ENCODE results near the gene PANX2. TPM values are rescaled to one million over a fixed set of nuclear protein-coding genes. Genes with fewer than 3 reads are reported as not detected.

Gene PANX2
- total and polyA plus RNA-seq, 2 experiments from 2014 or later: 2.8 to 5.1 TPM

GRCh38 chr22:50190182-50190940 is 19.8 kb downstream of the PANX2 start:
- H3K27me3 Mint-ChIP-seq (ENCODE audit: insufficient read depth, low read depth, poor library complexity): peaks cover 15% of the 10 kb centered on the region
- peak overlapping the region; percentile 73 for H3K4me2 ChIP-seq
- H3K79me2 ChIP-seq (replicated peaks; ENCODE audit: insufficient read depth): peaks cover 44% of the 10 kb centered on the region
- ATAC-seq: peak; percentile 72
- no peak overlapping the region for H2AFZ ChIP-seq
- H3K4me1 ChIP-seq (ENCODE audit: insufficient read depth): peaks cover 8% of the 10 kb centered on the region; the same call in 1 of the 2 replicates
- H3K9me2 ChIP-seq (ENCODE audit: insufficient read depth): no peaks in the 10 kb centered on the region
- H3K27ac ChIP-seq (ENCODE audit: low read depth): 0 out of 2 replicates have a peak overlapping the region, but pooled peaks have one; percentile 19
- peak; percentile 40 to 55 for TF ChIP-seq CTCF (conservative IDR thresholded peaks at IDR 0.05; ENCODE audit: low read depth in 2 of 2)
- TF ChIP-seq NANOG (IDR thresholded peaks at IDR 0.05; ENCODE audit: borderline replicate concordance): no peak
- H3K36me3 Mint-ChIP-seq (ENCODE audit: low read depth): peaks cover 4% of the 10 kb centered on the region; the same call in 1 of the 3 replicates
- H3K4me3 ChIP-seq: peak overlapping the region; percentile 42; the same call in 1 of the 2 replicates
- H3K4me1 Mint-ChIP-seq: peaks cover 13% of the 10 kb centered on the region
- H3F3A ChIP-seq (replicated peaks; ENCODE audit: low read depth): 0 out of 2 replicates have a peak, but pooled peaks cover 2% of the 10 kb centered on the region
- H3K36me3 ChIP-seq (ENCODE audit: insufficient read depth): no peaks in the 10 kb centered on the region
- no peaks in the 10 kb centered on the region for H3K9me3 Mint-ChIP-seq
- peak; percentile 81 for DNase-seq (ENCODE audit: low spot score)
- H3K4me3 Mint-ChIP-seq: peak overlapping the region; percentile 63
- H3K27me3 ChIP-seq (ENCODE audit: insufficient read depth): no peaks in the 10 kb centered on the region
- peaks cover 20% of the 10 kb centered on the region; the same call in 1 of the 2 replicates for H4K20me1 ChIP-seq (replicated peaks; ENCODE audit: insufficient read depth)
- no peak overlapping the region for H3K27ac Mint-ChIP-seq

DNA sequence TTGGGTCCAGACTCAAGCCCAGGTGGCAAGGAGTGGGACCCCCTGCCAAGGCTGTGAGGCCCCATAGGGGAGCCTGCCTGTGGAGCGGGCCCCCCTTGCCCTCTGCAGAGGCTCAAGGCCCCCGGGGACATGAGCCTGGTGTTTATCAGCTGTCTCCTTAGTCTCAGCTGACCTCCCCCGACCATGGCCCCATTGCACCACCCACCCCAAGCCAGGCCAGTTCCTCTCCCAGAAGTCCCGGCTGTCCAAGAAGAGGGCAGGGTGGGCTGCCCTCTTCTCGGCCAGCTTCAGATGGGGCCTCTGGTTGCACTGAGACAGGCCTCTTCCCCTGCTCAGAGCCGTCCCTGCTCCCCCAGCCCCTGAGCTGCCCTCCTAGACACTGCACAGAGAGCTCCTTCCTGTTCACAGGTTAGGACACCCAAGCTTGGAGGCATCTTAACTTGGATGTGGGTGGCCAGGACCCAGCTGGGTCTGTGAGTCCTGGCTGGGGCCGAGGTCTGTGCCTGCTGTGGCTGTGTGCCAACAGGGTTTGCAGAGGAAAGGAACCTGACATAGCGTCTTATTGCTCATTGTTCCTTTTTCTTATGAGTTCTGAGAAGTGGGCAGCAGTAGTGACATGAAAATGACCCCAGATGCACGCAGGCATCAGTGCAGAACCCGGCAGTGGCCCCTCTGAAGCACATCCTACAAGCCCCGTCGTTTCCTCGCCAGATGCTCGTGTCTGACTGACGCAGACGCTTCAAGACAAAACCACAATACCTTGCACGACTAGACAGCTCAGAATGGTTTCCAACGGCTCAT is 20.6 kb downstream of the PANX2 start:
- Histone ChIP-seq H3K4me3 (0 out of 2 replicates have a peak overlapping the region, but pooled peaks have one; percentile 42), H2AFZ (no peak overlapping the region), H4K20me1 (replicated peaks; ENCODE audit: insufficient read depth) (peaks cover 20% of the 10 kb centered on the region; the same call in 1 of the 2 replicates), H3K27ac (ENCODE audit: low read depth) (0 out of 2 replicates have a peak overlapping the region, but pooled peaks have one; percentile 19), H3F3A (replicated peaks; ENCODE audit: low read depth) (0 out of 2 replicates have a peak, but pooled peaks cover 2% of the 10 kb centered on the region), H3K36me3 (ENCODE audit: insufficient read depth) (no peaks in the 10 kb centered on the region), H3K9me2 (ENCODE audit: insufficient read depth) (no peaks in the 10 kb centered on the region), H3K4me1 (ENCODE audit: insufficient read depth) (peaks cover 8% of the 10 kb centered on the region; the same call in 1 of the 2 replicates), H3K4me2 (peak overlapping the region; percentile 73; the same call in 1 of the 2 replicates), H3K79me2 (replicated peaks; ENCODE audit: insufficient read depth) (peaks cover 44% of the 10 kb centered on the region), H3K27me3 (ENCODE audit: insufficient read depth) (no peaks in the 10 kb centered on the region)
- no peak for ATAC-seq
- H3K4me3 Mint-ChIP-seq: peak overlapping the region; percentile 29; the same call in 2 of the 3 replicates
- H3K4me1 Mint-ChIP-seq: peaks cover 13% of the 10 kb centered on the region
- peaks cover 4% of the 10 kb centered on the region; the same call in 1 of the 3 replicates for H3K36me3 Mint-ChIP-seq (ENCODE audit: low read depth)
- no peak overlapping the region for H3K27ac Mint-ChIP-seq
- DNase-seq (ENCODE audit: low spot score): no peak
- H3K27me3 Mint-ChIP-seq (ENCODE audit: insufficient read depth, low read depth, poor library complexity): peaks cover 13% of the 10 kb centered on the region
- no peaks in the 10 kb centered on the region for H3K9me3 Mint-ChIP-seq
- TF ChIP-seq NANOG (IDR thresholded peaks at IDR 0.05; ENCODE audit: borderline replicate concordance) (no peak), ZNF331 (CRISPR knock-in tag; IDR thresholded peaks at IDR 0.05; ENCODE audit: low read depth) (no peak), REST (IDR thresholded peaks at IDR 0.05; ENCODE audit: unreplicated experiment) (no peak), CTCF (conservative IDR thresholded peaks at IDR 0.05; ENCODE audit: low read depth in 2 of 2) (no peak), STAT1 (IDR thresholded peaks at IDR 0.05; ENCODE audit: unreplicated experiment) (no peak), ZNF114 (CRISPR knock-in tag; IDR thresholded peaks at IDR 0.05) (no peak), EZH2 (IDR thresholded peaks at IDR 0.05; ENCODE audit: low read depth, unreplicated experiment) (no peak)
